WTC11 (cell line): ENCODE results near the gene ALAS1. TPM values are rescaled to one million over a fixed set of nuclear protein-coding genes. Genes with fewer than 3 reads are reported as not detected.

Experiments used
- ATAC-seq: fragments of 200-7000 bp; cut with Tn5 transposase; 2 replicates; pipeline ENCODE4 v1.10.0; 2021; ENCODE audit warnings: mild to moderate bottlenecking, moderate library complexity
- CTCF ChIA-PET: fragments of 300-600 bp; sonication (Branson Sonifier 250); formaldehyde crosslinking; loops from one replicate; lab custom pipeline; 2021; ENCODE audit warnings: antibody characterized with exemption; lab: Charles Lee
- POLR2A ChIA-PET: fragments of 350-600 bp; sonication (Branson Sonifier 250); formaldehyde crosslinking; loops from one replicate; lab custom pipeline; 2021; ENCODE audit warnings: antibody characterized with exemption; lab: Charles Lee
- DNase-seq: peaks from one replicate; pipeline ENCODE4 v3.0.0; 2021; ENCODE audit warnings: low spot score
- H3K27ac Mint-ChIP-seq: 2 replicates; pipeline ENCODE4 v1.8.0; 2021; ENCODE audit warnings: mixed read lengths
- H3K27me3 Mint-ChIP-seq: 2 replicates; pipeline ENCODE4 v1.8.0; 2021; ENCODE audit warnings: low read depth, mild to moderate bottlenecking, moderate library complexity, mixed read lengths
- H3K36me3 Mint-ChIP-seq: 2 replicates; pipeline ENCODE4 v1.8.0; 2021; ENCODE audit warnings: mixed read lengths
- H3K4me1 Mint-ChIP-seq: 2 replicates; pipeline ENCODE4 v1.8.0; 2022; ENCODE audit warnings: mixed read lengths
- H3K4me3 Mint-ChIP-seq: 2 replicates; pipeline ENCODE4 v1.8.0; 2021; ENCODE audit warnings: mild to moderate bottlenecking, moderate library complexity, mixed read lengths
- H3K9me3 Mint-ChIP-seq: 2 replicates; pipeline ENCODE4 v1.8.0; 2021; ENCODE audit warnings: mixed read lengths
- ATF3 ChIP-seq: sonication (generic); formaldehyde crosslinking; conservative IDR thresholded peaks from 2 replicates; pipeline ENCODE4 v1.8.1; 2022; ENCODE audit warnings: mild to moderate bottlenecking, missing genetic modification reagents
- CBFB ChIP-seq: sonication (generic); formaldehyde crosslinking; IDR thresholded peaks from 2 replicates; pipeline ENCODE4 v1.8.1; 2022; ENCODE audit warnings: mild to moderate bottlenecking, low read depth, missing genetic modification reagents
- ETV6 ChIP-seq: sonication (generic); formaldehyde crosslinking; IDR thresholded peaks from 2 replicates; pipeline ENCODE4 v1.8.1; 2022; ENCODE audit warnings: mild to moderate bottlenecking, missing genetic modification reagents
- IRF2 ChIP-seq: sonication (generic); formaldehyde crosslinking; IDR thresholded peaks from 2 replicates; pipeline ENCODE4 v1.8.0; 2022; ENCODE audit warnings: low read depth, missing genetic modification reagents, borderline replicate concordance
- JUN ChIP-seq: sonication (generic); formaldehyde crosslinking; IDR thresholded peaks from 2 replicates; pipeline ENCODE4 v1.8.0; 2023; ENCODE audit warnings: mild to moderate bottlenecking, missing genetic modification reagents
- NFATC4 ChIP-seq: fragments of 250-450 bp; sonication (Bioruptor Pico); IDR thresholded peaks from 2 replicates; pipeline ENCODE4 v1.9.0; 2021; ENCODE audit warnings: mild to moderate bottlenecking
- NFE2L1 ChIP-seq: sonication (generic); formaldehyde crosslinking; IDR thresholded peaks from 2 replicates; pipeline ENCODE4 v1.8.1; 2023; ENCODE audit warnings: missing genetic modification reagents
- NR2C2 ChIP-seq: sonication (generic); formaldehyde crosslinking; IDR thresholded peaks from 2 replicates; pipeline ENCODE4 v1.8.0; 2022; ENCODE audit warnings: mild to moderate bottlenecking, missing genetic modification reagents
- PREB ChIP-seq: sonication (generic); formaldehyde crosslinking; IDR thresholded peaks from 2 replicates; pipeline ENCODE4 v1.8.1; 2022; ENCODE audit warnings: mild to moderate bottlenecking, missing genetic modification reagents, moderate library complexity, borderline replicate concordance
- RORB ChIP-seq: fragments of 250-450 bp; sonication (Bioruptor Pico); IDR thresholded peaks from 2 replicates; pipeline ENCODE4 v1.9.0; 2021; ENCODE audit warnings: mild to moderate bottlenecking
- SP1 ChIP-seq: sonication (generic); formaldehyde crosslinking; conservative IDR thresholded peaks from 2 replicates; pipeline ENCODE4 v1.8.1; 2022; ENCODE audit warnings: missing genetic modification reagents
- TEAD1 ChIP-seq: sonication (generic); formaldehyde crosslinking; IDR thresholded peaks from 2 replicates; pipeline ENCODE4 v1.8.0; 2022; ENCODE audit warnings: mild to moderate bottlenecking, missing genetic modification reagents
- TP53 ChIP-seq: sonication (generic); formaldehyde crosslinking; IDR thresholded peaks from 2 replicates; pipeline ENCODE4 v1.8.1; 2023; ENCODE audit warnings: mild to moderate bottlenecking, missing genetic modification reagents
- ZNF138 ChIP-seq: sonication (generic); formaldehyde crosslinking; conservative IDR thresholded peaks from 2 replicates; pipeline ENCODE4 v1.8.1; 2022; ENCODE audit warnings: mild to moderate bottlenecking, moderate library complexity, missing genetic modification reagents
- ZNF416 ChIP-seq: fragments of 250-450 bp; sonication (Bioruptor Pico); IDR thresholded peaks from 2 replicates; pipeline ENCODE4 v1.9.0; 2021; ENCODE audit warnings: mild to moderate bottlenecking, inconsistent platforms
- ZNF423 ChIP-seq: fragments of 250-450 bp; sonication (Bioruptor Pico); IDR thresholded peaks from 2 replicates; pipeline ENCODE4 v2.1.2; 2022; ENCODE audit warnings: mild to moderate bottlenecking, moderate library complexity
- total RNA-seq: library from RNA; stranded (reverse); gene quantifications from 3 replicates; pipeline ENCODE4 v1.2.3, GENCODE V29; 2021
- TF ChIP-seq, protein P1 (sequence below): sonication (generic); formaldehyde crosslinking; IDR thresholded peaks from 2 replicates; pipeline ENCODE4 v1.8.1; 2023; ENCODE audit warnings: mild to moderate bottlenecking, missing genetic modification reagents, moderate library complexity
- TF ChIP-seq, protein P2 (sequence below): sonication (generic); formaldehyde crosslinking; IDR thresholded peaks from 2 replicates; pipeline ENCODE4 v1.8.0; 2022; ENCODE audit warnings: missing genetic modification reagents
- TF ChIP-seq, protein P3 (sequence below): sonication (generic); formaldehyde crosslinking; IDR thresholded peaks from 2 replicates; pipeline ENCODE4 v1.8.1; 2023; ENCODE audit warnings: mild to moderate bottlenecking, missing genetic modification reagents, moderate library complexity
- TF ChIP-seq, protein P4 (sequence below): fragments of 200-600 bp; IDR thresholded peaks from 2 replicates; pipeline ENCODE4 v1.8.0; 2022; ENCODE audit warnings: antibody characterized with exemption
- TF ChIP-seq, protein P5 (sequence below): sonication (generic); formaldehyde crosslinking; IDR thresholded peaks from 2 replicates; pipeline ENCODE4 v1.8.0; 2023; ENCODE audit warnings: missing genetic modification reagents, mild to moderate bottlenecking, borderline replicate concordance

ALAS1 gene
- total RNA-seq, 1 experiment from 2014 or later = 39.1 TPM

GRCh38 chr3:52149021-52149420 lies 48.9 kb upstream of the ALAS1 start (continued):
- no peak for TF ChIP-seq PREB (CRISPR knock-in tag)

DNA sequence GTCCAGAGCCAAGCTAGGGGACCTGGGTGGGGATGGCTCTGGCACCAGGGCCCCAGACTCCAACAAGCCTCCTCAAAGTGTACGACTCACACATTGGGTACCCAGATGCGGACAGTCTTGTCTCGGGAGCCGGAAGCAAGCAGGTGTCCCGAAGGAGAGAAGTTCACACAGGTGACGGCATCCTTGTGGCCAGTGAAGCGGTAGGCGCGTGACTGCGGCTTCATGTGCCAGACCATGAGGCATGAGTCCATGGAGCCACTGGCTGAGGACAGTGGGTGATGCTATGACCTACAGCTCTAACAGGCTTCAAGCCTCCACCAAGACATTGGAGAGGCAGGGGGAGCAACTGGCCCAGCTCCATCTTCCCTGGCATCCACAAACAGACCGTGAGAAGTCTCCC lies 48.2 kb upstream of the ALAS1 start:
- Mint-ChIP-seq H3K9me3 (no peaks in the 10 kb centered on the region), H3K27ac (no peak overlapping the region), H3K36me3 (peaks cover 26% of the 10 kb centered on the region), H3K27me3 (no peaks in the 10 kb centered on the region), H3K4me1 (peaks cover 14% of the 10 kb centered on the region), H3K4me3 (no peak overlapping the region)
- no peak for TF ChIP-seq RORB (CRISPR knock-in tag)
- TF ChIP-seq, protein P1, sequence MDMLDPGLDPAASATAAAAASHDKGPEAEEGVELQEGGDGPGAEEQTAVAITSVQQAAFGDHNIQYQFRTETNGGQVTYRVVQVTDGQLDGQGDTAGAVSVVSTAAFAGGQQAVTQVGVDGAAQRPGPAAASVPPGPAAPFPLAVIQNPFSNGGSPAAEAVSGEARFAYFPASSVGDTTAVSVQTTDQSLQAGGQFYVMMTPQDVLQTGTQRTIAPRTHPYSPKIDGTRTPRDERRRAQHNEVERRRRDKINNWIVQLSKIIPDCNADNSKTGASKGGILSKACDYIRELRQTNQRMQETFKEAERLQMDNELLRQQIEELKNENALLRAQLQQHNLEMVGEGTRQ (CRISPR knock-in tag) = no peak
- no peak for TF ChIP-seq NR2C2 (CRISPR knock-in tag)
- TF ChIP-seq ATF3 = no peak
- TF ChIP-seq NFE2L1 (CRISPR knock-in tag) = no peak
- TF ChIP-seq, protein P2, sequence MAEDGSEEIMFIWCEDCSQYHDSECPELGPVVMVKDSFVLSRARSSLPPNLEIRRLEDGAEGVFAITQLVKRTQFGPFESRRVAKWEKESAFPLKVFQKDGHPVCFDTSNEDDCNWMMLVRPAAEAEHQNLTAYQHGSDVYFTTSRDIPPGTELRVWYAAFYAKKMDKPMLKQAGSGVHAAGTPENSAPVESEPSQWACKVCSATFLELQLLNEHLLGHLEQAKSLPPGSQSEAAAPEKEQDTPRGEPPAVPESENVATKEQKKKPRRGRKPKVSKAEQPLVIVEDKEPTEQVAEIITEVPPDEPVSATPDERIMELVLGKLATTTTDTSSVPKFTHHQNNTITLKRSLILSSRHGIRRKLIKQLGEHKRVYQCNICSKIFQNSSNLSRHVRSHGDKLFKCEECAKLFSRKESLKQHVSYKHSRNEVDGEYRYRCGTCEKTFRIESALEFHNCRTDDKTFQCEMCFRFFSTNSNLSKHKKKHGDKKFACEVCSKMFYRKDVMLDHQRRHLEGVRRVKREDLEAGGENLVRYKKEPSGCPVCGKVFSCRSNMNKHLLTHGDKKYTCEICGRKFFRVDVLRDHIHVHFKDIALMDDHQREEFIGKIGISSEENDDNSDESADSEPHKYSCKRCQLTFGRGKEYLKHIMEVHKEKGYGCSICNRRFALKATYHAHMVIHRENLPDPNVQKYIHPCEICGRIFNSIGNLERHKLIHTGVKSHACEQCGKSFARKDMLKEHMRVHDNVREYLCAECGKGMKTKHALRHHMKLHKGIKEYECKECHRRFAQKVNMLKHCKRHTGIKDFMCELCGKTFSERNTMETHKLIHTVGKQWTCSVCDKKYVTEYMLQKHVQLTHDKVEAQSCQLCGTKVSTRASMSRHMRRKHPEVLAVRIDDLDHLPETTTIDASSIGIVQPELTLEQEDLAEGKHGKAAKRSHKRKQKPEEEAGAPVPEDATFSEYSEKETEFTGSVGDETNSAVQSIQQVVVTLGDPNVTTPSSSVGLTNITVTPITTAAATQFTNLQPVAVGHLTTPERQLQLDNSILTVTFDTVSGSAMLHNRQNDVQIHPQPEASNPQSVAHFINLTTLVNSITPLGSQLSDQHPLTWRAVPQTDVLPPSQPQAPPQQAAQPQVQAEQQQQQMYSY (CRISPR knock-in tag) = no peak
- TF ChIP-seq SP1 (CRISPR knock-in tag) = no peak
- no peak for TF ChIP-seq JUN (CRISPR knock-in tag)
- TF ChIP-seq NFATC4 (CRISPR knock-in tag) = no peak
- no peak for TF ChIP-seq IRF2 (CRISPR knock-in tag)
- TF ChIP-seq ZNF416 = no peak
- no peak for TF ChIP-seq ZNF423 (CRISPR knock-in tag)
- no peak for TF ChIP-seq CBFB (CRISPR knock-in tag)
- TF ChIP-seq, protein P3, sequence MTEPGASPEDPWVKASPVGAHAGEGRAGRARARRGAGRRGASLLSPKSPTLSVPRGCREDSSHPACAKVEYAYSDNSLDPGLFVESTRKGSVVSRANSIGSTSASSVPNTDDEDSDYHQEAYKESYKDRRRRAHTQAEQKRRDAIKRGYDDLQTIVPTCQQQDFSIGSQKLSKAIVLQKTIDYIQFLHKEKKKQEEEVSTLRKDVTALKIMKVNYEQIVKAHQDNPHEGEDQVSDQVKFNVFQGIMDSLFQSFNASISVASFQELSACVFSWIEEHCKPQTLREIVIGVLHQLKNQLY (CRISPR knock-in tag) = no peak
- TF ChIP-seq, protein P4, sequence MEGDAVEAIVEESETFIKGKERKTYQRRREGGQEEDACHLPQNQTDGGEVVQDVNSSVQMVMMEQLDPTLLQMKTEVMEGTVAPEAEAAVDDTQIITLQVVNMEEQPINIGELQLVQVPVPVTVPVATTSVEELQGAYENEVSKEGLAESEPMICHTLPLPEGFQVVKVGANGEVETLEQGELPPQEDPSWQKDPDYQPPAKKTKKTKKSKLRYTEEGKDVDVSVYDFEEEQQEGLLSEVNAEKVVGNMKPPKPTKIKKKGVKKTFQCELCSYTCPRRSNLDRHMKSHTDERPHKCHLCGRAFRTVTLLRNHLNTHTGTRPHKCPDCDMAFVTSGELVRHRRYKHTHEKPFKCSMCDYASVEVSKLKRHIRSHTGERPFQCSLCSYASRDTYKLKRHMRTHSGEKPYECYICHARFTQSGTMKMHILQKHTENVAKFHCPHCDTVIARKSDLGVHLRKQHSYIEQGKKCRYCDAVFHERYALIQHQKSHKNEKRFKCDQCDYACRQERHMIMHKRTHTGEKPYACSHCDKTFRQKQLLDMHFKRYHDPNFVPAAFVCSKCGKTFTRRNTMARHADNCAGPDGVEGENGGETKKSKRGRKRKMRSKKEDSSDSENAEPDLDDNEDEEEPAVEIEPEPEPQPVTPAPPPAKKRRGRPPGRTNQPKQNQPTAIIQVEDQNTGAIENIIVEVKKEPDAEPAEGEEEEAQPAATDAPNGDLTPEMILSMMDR = no peak
- CTCF ChIA-PET = interaction anchor here (1.0 to 1.8 kb wide), 3 partner anchors 27 to 146 kb away, joined by 3 to 7 read pairs (median 5); no protein-coding TSS in a partner anchor
- POLR2A ChIA-PET = no interaction called here
- ATAC-seq (no peak), DNase-seq (no peak)

DNA sequence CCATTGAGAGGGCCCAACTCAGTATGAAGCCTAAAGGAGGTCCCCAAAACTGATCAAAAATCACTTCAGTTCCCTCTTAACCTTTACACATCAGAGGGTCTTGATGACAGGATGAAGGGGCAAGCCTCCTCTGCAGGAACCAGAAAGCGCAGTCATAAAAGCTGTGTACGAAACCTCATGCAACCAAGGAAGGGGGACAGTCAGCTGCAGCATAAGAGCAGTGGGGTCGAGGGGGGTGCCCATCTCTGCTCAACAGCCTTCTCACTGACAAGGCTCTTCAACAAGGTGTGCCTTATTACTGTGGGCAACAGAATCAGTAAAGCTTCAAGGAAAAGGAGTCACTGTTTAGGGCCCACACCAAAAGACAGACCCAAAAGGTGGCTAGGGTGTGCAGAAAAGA lies 47.6 kb upstream of the ALAS1 start:
- Mint-ChIP-seq H3K4me3 (no peak overlapping the region), H3K9me3 (no peaks in the 10 kb centered on the region), H3K36me3 (peaks cover 26% of the 10 kb centered on the region), H3K27me3 (no peaks in the 10 kb centered on the region), H3K4me1 (peaks cover 20% of the 10 kb centered on the region), H3K27ac (no peak overlapping the region)
- ChIA-PET POLR2A (no interaction called here), CTCF (interaction anchor here (1.3 to 1.8 kb wide), 2 partner anchors 28 to 146 kb away, joined by 5 to 7 read pairs; no protein-coding TSS in a partner anchor)
- no peak for DNase-seq
- ATAC-seq = no peak
- TF ChIP-seq, protein P5, sequence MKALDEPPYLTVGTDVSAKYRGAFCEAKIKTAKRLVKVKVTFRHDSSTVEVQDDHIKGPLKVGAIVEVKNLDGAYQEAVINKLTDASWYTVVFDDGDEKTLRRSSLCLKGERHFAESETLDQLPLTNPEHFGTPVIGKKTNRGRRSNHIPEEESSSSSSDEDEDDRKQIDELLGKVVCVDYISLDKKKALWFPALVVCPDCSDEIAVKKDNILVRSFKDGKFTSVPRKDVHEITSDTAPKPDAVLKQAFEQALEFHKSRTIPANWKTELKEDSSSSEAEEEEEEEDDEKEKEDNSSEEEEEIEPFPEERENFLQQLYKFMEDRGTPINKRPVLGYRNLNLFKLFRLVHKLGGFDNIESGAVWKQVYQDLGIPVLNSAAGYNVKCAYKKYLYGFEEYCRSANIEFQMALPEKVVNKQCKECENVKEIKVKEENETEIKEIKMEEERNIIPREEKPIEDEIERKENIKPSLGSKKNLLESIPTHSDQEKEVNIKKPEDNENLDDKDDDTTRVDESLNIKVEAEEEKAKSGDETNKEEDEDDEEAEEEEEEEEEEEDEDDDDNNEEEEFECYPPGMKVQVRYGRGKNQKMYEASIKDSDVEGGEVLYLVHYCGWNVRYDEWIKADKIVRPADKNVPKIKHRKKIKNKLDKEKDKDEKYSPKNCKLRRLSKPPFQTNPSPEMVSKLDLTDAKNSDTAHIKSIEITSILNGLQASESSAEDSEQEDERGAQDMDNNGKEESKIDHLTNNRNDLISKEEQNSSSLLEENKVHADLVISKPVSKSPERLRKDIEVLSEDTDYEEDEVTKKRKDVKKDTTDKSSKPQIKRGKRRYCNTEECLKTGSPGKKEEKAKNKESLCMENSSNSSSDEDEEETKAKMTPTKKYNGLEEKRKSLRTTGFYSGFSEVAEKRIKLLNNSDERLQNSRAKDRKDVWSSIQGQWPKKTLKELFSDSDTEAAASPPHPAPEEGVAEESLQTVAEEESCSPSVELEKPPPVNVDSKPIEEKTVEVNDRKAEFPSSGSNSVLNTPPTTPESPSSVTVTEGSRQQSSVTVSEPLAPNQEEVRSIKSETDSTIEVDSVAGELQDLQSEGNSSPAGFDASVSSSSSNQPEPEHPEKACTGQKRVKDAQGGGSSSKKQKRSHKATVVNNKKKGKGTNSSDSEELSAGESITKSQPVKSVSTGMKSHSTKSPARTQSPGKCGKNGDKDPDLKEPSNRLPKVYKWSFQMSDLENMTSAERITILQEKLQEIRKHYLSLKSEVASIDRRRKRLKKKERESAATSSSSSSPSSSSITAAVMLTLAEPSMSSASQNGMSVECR (CRISPR knock-in tag) = no peak
- TF ChIP-seq TP53 (no peak), ZNF138 (CRISPR knock-in tag) (no peak), TEAD1 (CRISPR knock-in tag) (no peak), ETV6 (CRISPR knock-in tag) (no peak)
